ENCODE data around the gene MROH7.
A peak's percentile ranks its signal among the peaks of the same experiment; 100 is the strongest.

GRCh38 chr1:54615531-54616279 lies 25.9 kb upstream of the MROH7 start:
- no peak for TF ChIP-seq CTCF (IDR thresholded peaks at IDR 0.05)
- TF ChIP-seq POLR2A (IDR thresholded peaks at IDR 0.05): no peak
- TF ChIP-seq POLR2AphosphoS5 (IDR thresholded peaks at IDR 0.05): peak; percentile 15
